Upper lobe of left lung (tissue), 6 donors: Measurements from ENCODE around the gene MLLT6. TPM values are rescaled to one million over a fixed set of nuclear protein-coding genes. Genes with fewer than 3 reads are reported as not detected.

Experiments used
- ATAC-seq, 2 donors: fragments of 200-7000 bp; cut with Tn5 transposase; one replicate each; pipeline ENCODE4 v1.9.1; 2022; ENCODE audit warnings: mild to moderate bottlenecking in 2 of 2, moderate library complexity in 2 of 2; ENCODE audit not compliant: low FRiP score in 2 of 2
- DNase-seq, 2 donors: peaks; one replicate each; pipeline ENCODE4 v3.0.0-alpha.2; 2019 to 2020
- H3K27ac ChIP-seq, 4 donors: fragments of 200-600 bp; sonication (generic); one replicate each; pipeline ENCODE4 v1.5.1; 2016 to 2019
- H3K27me3 ChIP-seq, 4 donors: fragments of 200-600 bp; sonication (generic); one replicate each; pipeline ENCODE4 v1.5.1; 2017 to 2019
- H3K36me3 ChIP-seq, 4 donors: fragments of 200-600 bp; sonication (generic); one replicate each; pipeline ENCODE4 v1.5.1; 2016 to 2019
- H3K4me1 ChIP-seq, 4 donors: fragments of 200-600 bp; sonication (generic); one replicate each; pipeline ENCODE4 v1.5.1; 2018 to 2019
- H3K4me3 ChIP-seq, 4 donors: fragments of 200-600 bp; sonication (generic); one replicate each; pipeline ENCODE4 v1.5.1; 2017 to 2019; ENCODE audit warnings: mild to moderate bottlenecking in 2 of 4, moderate library complexity in 1 of 4
- H3K9me3 ChIP-seq, 4 donors: fragments of 200-600 bp; sonication (generic); one replicate each; pipeline ENCODE4 v1.5.1; 2018 to 2019
- EP300 ChIP-seq, 4 donors: sonication (generic); formaldehyde crosslinking; IDR thresholded peaks; one replicate each; pipeline ENCODE4 v1.5.1; 2017; ENCODE audit warnings: antibody characterized with exemption in 4 of 4, control low read depth in 2 of 4
- POLR2A ChIP-seq, 4 donors: fragments of 450-650 bp; IDR thresholded peaks; one replicate each; pipeline ENCODE4 v1.5.1; 2016 to 2017; ENCODE audit warnings: antibody characterized with exemption in 4 of 4, mild to moderate bottlenecking in 2 of 4
- POLR2AphosphoS5 ChIP-seq, 2 donors: sonication (generic); formaldehyde crosslinking; IDR thresholded peaks; one replicate each; pipeline ENCODE4 v1.5.1; 2017; ENCODE audit warnings: antibody characterized with exemption in 2 of 2
- WGBS, 2 donors: methylation state at CpG; one replicate each; pipeline ENCODE4 v1.1.5; 2017 to 2018; 5-methylcytosine and 5-hydroxymethylcytosine counted together
- total RNA-seq, 6 donors: library from RNA; depleted of rRNA in 4 of 6; stranded (reverse); fragments of >200 nt in 4 of 6; gene quantifications; one replicate each; pipeline versions ENCODE4 v1.1.0 to v1.2.1, GENCODE V29; 2016 to 2021
- TF ChIP-seq, protein P1 (sequence below), 6 experiments: fragments of 450-650 bp in 4 of 6; fragments of 200-600 bp in 2 of 6; sonication (generic) in 2 of 6; IDR thresholded peaks; one replicate each; pipeline ENCODE4 v1.5.1; 2016 to 2019; ENCODE audit warnings: antibody characterized with exemption in 6 of 6
- donor health status: DM: no; HTN: no; CAD: no; lungs with moderate emphysema.
- donor health status: DM: no; HTN: yes; CAD: no; lungs with severe emphysema.

MLLT6 gene
- total RNA-seq, 6 donors from 2014 or later: 69.2 to 305 (median 122) TPM

DNA sequence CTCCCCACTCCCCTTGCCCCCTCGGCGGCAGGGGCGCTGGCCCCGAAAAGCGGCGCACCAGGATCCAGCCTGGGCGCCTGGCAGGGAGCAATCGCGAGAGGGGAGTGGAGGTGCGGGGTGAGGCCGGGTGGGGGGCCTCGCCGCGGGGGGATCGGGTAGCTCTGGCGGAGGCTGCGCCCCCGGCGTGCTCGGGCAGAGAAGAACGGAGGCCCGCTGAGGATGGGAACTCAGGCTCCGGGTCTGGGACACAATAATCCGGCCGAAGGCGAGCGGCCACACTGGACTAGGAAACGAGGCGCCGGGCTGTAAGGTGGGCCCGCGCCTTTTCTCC lies 43.8 kb downstream of the MLLT6 start:
- peak in 1 of 2 donors; percentile 89 for DNase-seq
- peaks cover 0 to 14% (median 2%) of the 10 kb centered on the region in 4 donors for H3K27me3 ChIP-seq
- H3K4me1 ChIP-seq: peaks cover 58 to 82% (median 80%) of the 10 kb centered on the region in 4 donors
- H3K4me3 ChIP-seq: peak overlapping the region; percentile 46 to 86 (median 84)
- H3K9me3 ChIP-seq: no peaks in the 10 kb centered on the region
- no peak for ATAC-seq
- TF ChIP-seq, protein P1, sequence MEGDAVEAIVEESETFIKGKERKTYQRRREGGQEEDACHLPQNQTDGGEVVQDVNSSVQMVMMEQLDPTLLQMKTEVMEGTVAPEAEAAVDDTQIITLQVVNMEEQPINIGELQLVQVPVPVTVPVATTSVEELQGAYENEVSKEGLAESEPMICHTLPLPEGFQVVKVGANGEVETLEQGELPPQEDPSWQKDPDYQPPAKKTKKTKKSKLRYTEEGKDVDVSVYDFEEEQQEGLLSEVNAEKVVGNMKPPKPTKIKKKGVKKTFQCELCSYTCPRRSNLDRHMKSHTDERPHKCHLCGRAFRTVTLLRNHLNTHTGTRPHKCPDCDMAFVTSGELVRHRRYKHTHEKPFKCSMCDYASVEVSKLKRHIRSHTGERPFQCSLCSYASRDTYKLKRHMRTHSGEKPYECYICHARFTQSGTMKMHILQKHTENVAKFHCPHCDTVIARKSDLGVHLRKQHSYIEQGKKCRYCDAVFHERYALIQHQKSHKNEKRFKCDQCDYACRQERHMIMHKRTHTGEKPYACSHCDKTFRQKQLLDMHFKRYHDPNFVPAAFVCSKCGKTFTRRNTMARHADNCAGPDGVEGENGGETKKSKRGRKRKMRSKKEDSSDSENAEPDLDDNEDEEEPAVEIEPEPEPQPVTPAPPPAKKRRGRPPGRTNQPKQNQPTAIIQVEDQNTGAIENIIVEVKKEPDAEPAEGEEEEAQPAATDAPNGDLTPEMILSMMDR (IDR thresholded peaks at IDR 0.05): no peak
- no peak for TF ChIP-seq POLR2A (IDR thresholded peaks at IDR 0.05)
- TF ChIP-seq POLR2AphosphoS5 (IDR thresholded peaks at IDR 0.05): no peak
- TF ChIP-seq EP300 (IDR thresholded peaks at IDR 0.05): no peak
- 0% methylated on average over 9 to 29 of the region's 32 CpGs for WGBS, 2 donors
- no peaks in the 10 kb centered on the region for H3K36me3 ChIP-seq
- H3K27ac ChIP-seq: peak overlapping the region; percentile 89 to 95 (median 92)

DNA sequence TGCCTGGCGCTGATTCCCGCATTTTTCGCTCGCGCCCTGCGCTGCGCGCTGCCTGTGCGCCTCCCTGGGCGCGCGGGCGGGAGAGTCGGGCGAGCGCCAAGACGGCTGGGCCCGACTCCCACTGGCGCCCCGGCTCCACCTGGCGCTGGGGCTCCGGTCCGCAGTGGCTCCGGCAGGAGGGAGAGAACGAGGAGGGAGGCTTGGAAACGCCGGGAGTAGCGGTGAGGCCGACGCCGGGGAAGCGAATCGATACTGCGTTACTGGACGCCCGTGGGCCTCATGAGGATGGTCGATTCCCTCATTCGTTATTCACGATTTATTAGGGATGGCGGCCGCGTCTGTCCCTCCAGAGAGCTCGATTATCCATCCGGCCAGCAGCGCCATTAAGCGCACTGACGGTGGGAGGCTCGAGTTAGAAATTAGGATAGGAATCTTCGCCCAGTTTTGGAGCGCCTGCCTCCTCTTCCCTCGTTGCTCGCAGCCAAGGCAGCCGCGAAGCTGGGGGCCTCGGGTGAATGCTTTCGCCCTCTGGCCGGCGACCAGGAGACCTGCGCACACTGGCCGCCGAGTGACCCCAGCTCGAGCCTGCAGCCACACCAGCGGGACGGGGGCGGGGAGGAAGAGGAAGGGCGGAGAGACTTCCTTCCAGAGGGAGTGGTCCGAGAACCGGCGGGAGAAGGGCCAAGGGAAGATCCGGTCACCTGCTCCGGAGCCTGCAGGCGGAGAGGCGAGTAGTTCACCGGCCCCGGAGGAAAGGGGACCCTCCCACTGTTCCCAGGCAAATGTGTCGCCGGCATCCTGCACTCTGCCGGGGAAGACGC lies 44.4 kb downstream of the MLLT6 start:
- Histone ChIP-seq H3K9me3 (no peaks in the 10 kb centered on the region), H3K27me3 (peaks cover 0 to 14% (median 2%) of the 10 kb centered on the region in 4 donors), H3K4me3 (peak overlapping the region; percentile 46 to 86 (median 84)), H3K27ac (peak overlapping the region; percentile 89 to 95 (median 92)), H3K36me3 (peaks cover 0 to 2% (median 0%) of the 10 kb centered on the region in 4 donors), H3K4me1 (peaks cover 58 to 82% (median 78%) of the 10 kb centered on the region in 4 donors)
- DNase-seq (peak; percentile 91 to 93), ATAC-seq (peak; percentile 38 to 51)
- 0 to 2% methylated on average over 2 to 47 of the region's 79 CpGs for WGBS, 2 donors
- TF ChIP-seq POLR2A (IDR thresholded peaks at IDR 0.05) (peak in 3 of 4 donors; percentile 27 to 77 (median 57)), POLR2AphosphoS5 (IDR thresholded peaks at IDR 0.05) (peak; percentile 82 to 92), EP300 (IDR thresholded peaks at IDR 0.05) (peak in 2 of 4 donors; percentile 73 to 83)
- TF ChIP-seq, protein P1 (IDR thresholded peaks at IDR 0.05): peak in 3 of 6 experiments; percentile 4 to 8 (median 5)

DNA sequence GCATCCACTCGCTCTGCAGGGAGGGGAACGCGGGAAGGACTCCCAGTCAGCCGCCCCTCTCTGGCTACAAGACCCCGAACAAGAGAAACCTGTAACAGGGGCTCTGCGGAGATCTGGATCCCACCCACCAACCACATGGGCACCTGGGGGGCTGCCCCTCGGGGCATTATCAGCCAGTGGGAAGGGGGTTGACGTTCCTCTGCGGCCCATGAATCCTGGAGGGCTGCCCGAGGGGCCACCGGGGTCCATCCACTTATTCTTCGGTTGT lies 44.9 kb downstream of the MLLT6 start:
- TF ChIP-seq, protein P1 (IDR thresholded peaks at IDR 0.05): no peak
- no peak for TF ChIP-seq POLR2AphosphoS5 (IDR thresholded peaks at IDR 0.05)
- no peak for TF ChIP-seq EP300 (IDR thresholded peaks at IDR 0.05)
- no peak for TF ChIP-seq POLR2A (IDR thresholded peaks at IDR 0.05)
- 8 to 11% methylated on average over 6 to 12 of the region's 12 CpGs for WGBS, 2 donors
- Histone ChIP-seq H3K4me3 (peak overlapping the region; percentile 46 to 86 (median 84)), H3K27ac (peak overlapping the region; percentile 89 to 95 (median 92)), H3K36me3 (peaks cover 0 to 7% (median 1%) of the 10 kb centered on the region in 4 donors), H3K9me3 (no peaks in the 10 kb centered on the region), H3K4me1 (peaks cover 61 to 83% (median 76%) of the 10 kb centered on the region in 4 donors), H3K27me3 (peaks cover 0 to 14% (median 2%) of the 10 kb centered on the region in 4 donors)
- no peak for DNase-seq
- ATAC-seq: no peak

DNA sequence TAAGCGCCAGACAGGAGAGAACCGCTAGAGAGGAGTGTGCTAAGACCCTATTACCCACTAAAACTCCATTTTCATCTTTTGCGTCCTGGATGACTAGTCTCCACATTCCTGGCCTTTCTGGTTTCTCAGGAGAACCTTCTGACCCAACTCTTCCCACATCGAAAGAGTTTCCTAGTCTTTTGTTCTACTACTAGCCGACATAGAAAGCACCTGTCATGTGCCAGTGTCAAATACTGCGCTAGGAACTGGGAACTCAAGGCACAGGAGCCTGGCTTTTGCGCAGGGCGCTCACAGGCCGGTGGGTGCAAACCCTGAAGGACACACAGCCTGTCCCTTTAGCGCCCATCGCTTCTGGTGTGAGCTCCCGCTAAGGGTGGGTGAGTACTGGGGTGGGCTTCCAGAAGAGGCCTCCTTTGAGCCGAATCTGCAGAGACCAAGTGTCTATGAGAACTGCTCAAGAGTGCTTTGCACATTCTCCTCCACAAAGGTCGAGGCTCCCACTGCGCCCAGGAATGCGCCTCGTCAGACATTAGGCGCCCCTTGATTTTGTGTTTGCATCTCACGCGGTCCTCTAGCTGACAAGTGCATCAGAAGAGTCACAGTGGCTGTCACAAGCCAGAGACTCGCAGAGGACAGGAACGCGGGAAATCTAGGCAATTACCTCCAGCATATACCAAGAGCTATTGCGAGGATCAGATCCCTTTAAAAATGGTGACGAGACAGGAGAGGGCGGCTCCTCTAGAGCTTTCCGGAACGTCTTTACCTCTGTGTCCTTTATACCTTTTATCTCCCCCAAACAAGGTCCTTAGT lies 45.4 kb downstream of the MLLT6 start:
- TF ChIP-seq POLR2A (IDR thresholded peaks at IDR 0.05): no peak
- no peak for TF ChIP-seq POLR2AphosphoS5 (IDR thresholded peaks at IDR 0.05)
- TF ChIP-seq, protein P1 (IDR thresholded peaks at IDR 0.05): no peak
- no peak for TF ChIP-seq EP300 (IDR thresholded peaks at IDR 0.05)
- Histone ChIP-seq H3K9me3 (no peaks in the 10 kb centered on the region), H3K27me3 (peaks cover 0 to 14% (median 2%) of the 10 kb centered on the region in 4 donors), H3K27ac (peak overlapping the region; percentile 89 to 95 (median 92)), H3K4me1 (peaks cover 61 to 81% (median 73%) of the 10 kb centered on the region in 4 donors), H3K36me3 (peaks cover 0 to 10% (median 3%) of the 10 kb centered on the region in 4 donors), H3K4me3 (peak overlapping the region in 3 of 4 donors; percentile 84 to 86 (median 85))
- DNase-seq: no peak
- no peak for ATAC-seq
- 20 to 24% methylated on average over 25 to 28 of the region's 28 CpGs for WGBS, 2 donors
